GM18498 (cell line): Measurements from ENCODE around the gene TAF4B.
"Not testable (repeated sequence)": the region's sequence is repeated elsewhere in the genome, so short reads cannot be mapped to it uniquely, and the experiment has no call there.

ENCODE experiments used
- ATAC-seq: cut with Tn5 transposase; IDR thresholded peaks from one replicate; pipeline ENCODE4 v1.9.1; 2021; ENCODE audit warnings: mild to moderate bottlenecking, moderate library complexity; ENCODE audit not compliant: unreplicated experiment

Gene TAF4B

DNA sequence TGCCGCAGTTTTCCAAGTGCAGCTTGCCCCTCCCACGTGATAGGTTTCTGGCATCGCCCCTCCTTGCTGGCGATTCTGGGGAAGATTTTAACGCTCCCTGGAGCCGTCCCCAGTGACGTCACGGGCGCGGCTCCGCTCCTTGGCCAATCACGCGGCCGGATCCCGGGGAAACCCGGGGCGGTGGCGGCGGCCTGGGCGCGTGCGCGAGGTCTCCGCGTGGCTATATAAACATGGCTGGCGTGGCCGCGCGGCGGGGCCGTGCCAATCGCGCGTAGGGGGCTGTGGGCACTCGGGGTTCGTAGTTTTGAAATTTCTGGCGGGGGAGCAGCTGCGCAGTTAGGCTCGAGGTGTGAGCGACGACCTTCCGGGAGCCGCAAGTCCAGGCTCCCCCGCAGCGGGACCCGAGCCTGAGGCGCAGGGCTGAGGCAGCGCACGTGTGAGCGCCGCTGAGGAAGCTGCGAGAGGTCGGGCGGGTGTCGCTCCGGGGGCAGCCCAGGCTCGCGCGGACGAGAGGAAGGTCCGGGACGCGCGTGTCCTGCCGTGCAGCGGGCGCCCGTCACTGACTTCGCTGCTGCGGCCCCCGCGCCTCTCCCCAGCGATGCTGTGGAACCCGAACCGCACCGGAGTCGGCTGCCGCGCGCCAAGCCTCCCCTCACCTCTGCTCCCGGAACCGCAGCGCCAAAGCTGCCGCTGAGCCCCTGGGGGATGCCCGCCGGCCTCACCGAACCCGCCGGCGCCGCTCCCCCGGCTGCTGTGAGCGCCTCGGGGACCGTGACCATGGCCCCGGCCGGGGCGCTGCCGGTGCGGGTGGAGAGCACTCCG, at the start of gene TAF4B:
Gene TAF4B, plus strand, starts transcription at position 217 of the 822 bp plus-strand sequence. Its CDS starts 489 bp downstream, at position 706.
- ATAC-seq = peak; percentile 89

DNA sequence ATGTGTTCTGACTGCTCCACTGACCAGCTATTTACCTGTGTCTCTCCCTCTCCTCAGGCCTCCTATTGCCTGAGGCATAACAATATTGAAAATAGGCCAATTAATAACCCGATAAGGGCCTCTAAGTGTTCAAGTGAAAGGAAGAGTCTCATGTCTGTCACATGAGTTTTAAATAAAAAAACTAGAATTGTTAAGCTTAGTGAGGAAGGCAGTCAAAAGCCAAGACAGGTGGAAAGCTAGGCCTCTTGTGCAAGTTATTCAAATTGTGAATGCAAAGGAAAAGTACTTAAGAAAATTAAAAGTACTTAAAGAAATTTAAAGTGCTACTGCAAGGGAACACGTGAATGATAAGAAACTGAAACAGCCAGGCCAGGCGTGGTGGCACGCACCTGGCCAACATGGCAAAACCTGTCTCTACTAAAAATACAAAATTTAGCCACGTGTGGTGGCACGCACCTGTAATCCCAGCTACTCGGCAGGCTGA, 44.9 kb upstream of the TAF4B start:
- ATAC-seq = peak; percentile 71

DNA sequence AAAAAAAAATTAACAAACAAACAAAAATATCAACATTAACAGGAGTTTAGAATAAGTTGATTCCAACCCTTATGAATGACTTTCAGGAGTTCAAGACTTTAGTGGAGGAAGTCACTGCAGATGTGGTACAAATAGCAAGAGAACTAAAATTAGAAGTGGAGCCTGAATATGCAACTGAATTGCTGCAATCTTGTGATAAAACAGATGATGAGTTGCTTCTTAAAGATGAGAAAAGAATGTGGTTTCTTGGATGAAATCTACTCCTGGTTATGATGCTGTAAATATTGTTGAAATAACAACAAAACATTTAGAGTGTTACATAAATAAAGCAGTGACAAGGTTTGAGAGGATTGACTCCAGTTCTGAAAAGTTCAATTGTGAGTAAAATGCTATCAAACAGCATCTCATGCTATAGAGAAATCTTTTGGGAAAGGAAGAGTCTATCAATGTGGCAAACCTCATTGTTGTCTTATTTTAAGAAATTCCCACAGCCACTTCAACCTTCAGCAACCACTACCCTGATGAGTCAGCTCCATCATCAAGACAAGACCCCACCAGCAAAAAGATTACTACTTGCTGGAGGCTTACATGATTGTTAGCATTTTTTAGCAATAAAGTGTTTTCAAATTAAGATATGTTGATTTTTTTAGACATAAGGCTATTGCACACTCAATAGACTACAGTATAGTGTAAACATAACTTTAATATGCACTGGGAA, 42.7 kb upstream of the TAF4B start:
- ATAC-seq = no peak

DNA sequence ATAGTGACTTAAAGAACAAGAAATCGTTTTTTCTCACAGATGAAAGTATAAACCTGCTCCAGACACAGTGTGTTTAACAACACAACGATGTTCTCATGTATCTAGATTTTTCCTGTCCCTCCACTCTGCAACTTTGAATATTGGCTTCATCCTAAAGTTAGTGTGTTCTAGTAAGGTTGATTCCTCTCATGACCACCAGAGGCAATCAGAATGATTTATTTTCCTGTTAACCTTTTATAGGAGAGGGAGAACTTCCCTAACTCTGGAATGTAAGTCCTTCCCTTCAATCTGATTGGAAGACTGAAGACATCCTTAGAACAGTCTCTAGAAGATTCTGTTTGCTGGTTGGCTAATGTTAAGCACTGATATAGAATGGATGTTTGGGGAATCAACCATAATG, 41.0 kb upstream of the TAF4B start:
- ATAC-seq = no peak

DNA sequence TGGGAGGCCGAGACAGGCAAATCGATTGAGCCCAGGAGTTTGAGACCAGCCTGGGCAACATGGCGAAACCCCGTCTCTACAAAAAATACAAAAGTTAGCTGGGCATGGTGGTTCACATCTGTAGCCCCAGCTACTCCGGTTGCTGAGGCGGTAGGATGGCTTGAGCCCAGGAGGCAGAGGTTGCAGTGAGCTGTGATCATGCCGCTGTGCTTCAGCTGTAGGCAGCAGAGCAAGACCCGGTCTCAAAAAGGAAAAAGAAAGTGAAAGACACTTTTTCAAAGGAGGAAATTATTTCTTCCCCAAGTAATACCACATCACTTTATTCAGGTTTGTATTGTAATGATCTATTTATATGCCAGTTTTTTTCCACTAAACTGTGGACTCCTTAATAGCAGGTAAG, 35.7 kb upstream of the TAF4B start:
- peak; percentile 86 for ATAC-seq

- no peak for ATAC-seq
Observed at GRCh38 chr18:26192233-26192632, 34.0 kb upstream of the TAF4B start.

DNA sequence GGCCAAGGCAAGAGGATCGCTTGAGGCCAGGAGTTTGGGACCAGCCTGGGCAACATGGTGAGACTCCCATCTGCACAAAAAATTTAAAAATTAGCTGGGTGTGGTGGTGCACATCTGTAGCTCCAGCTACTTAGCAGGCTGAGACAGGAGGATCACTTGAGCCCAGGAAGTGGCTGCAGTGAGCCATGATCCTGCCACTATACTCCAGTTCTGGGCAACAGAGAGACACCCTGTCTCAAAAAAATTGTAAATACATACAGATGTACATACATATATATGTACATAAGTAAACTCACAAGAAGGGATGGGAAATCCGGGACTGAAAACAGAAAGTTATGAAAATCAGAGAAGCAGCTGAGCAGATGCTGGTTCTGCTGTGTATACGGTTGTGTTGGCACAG, 29.6 kb upstream of the TAF4B start:
- no peak for ATAC-seq

GRCh38 chr18:26202001-26202400, 24.2 kb upstream of the TAF4B start:
- ATAC-seq = not testable (repeated sequence)

DNA sequence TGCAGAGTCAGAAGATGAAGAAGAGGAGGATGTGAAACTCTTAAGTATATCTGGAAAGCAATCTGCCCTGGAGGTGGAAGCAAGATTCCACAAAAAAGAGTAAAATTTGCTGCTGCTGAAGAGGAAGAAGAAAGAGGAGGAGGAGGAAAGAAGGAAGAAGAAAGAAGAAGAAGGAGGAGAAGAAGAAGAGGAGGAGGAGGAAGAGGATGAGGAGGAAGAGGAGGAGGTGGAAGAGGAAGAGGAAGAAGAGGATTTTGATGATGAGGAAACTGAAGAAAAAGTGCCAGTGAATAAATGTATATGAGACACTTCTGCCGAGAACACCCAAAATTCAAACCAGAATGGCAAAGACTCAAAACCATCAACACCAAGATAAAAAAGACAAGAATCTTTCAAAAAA, 20.9 kb upstream of the TAF4B start:
- ATAC-seq = no peak

GRCh38 chr18:26206488-26206887, 19.8 kb upstream of the TAF4B start:
- no peak for ATAC-seq

DNA sequence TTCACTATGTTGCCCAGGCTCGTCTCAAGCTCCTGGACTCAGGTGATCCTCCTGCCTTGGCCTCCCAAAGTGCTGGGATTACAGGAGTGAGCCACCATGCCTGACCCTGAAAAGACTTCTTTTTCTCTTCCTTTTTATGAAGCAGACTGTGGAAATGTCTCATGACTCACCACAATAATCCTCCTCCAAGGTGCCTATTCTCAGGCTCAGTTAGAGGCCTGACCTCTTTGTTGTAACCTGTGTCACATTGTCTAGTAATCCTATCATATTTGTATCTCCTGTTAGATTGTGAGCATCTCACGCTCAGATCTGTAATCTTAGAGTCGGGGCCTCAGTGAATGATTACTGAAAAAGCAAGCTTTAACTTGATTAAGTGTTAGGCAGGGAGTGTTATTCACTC, 18.3 kb upstream of the TAF4B start:
- no peak for ATAC-seq

DNA sequence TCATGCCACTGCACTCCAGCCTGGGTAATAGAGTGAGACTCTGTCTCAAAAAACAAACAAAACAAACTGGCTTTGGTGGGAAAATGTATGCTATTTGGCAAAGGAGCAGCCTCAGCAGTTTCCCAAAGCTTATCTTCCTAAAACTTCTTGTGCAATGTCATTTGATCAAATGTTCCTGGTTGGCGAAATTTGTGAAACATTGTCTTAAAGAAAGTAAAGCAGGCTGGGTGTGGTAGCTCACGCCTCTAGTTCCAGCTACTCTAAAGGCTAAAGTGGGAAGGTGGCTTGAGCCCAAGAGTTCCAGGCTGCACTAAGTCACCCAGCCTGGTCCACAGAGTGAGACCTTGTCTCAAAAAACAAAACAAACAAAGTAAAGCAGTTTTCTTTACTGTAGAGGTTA, 17.3 kb upstream of the TAF4B start:
- ATAC-seq = no peak

DNA sequence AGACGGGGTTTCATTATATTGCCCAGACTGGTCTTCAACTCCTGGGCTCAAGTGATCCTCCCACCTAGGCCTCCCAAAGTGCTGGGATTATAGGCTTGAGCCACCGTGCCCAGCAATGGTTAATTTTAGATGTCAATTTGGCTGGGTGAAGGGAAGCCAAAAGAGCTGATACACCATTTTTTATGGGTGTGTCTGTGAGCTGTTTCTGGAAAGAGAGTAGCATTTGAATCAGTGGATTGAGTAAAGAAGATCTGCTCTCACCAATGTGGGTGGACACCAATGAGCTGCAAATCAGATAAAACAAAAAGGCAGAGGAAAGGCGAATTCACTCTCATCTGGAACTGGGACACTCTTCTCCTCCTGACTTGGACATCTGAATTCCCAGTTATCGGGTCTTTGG, 16.1 kb upstream of the TAF4B start:
- no peak for ATAC-seq

DNA sequence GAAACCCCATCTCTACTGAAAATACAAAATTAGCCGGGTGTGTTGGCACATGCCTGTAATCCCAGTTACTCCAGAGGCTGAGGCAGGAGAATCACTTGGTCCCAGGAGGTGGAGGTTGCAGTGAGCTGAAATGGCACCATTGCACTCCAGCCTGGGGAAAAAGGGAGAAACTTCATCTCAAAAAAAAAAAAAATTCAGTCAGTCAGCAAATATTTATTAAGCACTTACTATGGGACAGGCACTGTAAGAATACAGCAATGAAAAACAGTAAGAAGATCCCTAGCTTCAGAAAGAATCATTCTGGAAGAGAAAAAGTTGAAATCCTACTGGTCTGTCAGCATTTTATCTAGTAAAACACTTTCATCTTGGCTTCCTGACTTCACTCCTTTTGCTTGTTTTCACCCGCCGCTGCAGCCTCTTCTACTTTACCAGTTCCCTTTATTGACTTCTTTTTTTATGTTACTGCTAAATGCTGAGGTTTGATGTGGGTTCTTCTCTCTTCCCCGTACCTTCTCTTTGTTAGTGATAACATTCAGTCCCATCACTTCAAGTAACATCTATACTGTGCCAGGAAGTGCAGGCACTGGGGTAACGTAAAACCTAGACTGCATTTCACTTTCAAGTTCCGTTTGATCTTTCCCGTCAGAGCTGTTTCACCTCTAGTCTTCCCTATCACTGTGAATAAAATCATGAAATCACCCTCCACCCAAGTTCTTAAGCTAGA, 10.8 kb upstream of the TAF4B start:
- peak; percentile 93 for ATAC-seq

DNA sequence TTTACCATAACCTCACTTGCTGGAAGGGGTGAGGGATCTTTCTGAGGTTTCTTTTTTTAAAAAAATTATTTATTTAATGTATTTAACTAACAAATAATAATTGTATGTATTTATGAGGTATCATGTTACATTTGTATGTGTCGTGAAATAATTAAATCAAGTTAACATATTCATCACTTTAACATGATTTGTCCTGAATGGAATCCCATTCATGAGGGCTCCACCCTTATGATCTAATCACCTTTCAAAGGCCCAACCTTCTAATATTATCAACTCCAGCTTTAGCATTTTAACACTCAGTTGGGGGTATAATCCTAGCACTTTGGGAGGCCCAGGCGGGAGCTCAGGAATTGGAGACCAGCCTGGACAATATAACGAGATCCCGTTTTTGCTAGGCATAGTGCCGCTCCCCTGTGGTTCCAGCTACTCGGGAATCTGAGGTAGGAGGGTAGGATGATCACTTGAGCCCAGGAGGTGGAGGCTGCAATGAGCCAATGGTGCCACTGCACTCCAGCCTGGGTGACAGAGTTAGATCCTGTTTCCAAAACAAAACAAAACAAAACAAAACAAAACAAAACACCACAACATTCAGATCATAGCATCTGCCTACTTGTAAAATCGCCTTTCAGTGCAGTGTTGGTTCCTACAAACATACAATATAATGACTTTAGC, 1.1 kb upstream of the TAF4B start:
- ATAC-seq = no peak

DNA sequence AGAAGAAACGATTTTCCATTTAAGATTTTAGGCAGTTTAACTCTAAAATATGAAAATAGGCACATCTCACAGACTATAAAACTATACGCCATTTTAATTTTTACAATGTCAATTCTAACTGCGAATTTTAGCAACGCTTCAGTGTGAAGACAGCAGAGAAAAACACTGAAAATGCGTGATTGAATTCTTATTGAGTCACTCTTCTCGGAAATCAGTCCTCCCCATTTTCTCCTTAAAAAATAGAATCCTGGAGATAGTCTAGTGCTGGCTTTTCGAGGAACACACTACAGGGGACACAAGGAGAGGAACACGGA, 373 bp upstream of the TAF4B start:
- ATAC-seq = no peak

DNA sequence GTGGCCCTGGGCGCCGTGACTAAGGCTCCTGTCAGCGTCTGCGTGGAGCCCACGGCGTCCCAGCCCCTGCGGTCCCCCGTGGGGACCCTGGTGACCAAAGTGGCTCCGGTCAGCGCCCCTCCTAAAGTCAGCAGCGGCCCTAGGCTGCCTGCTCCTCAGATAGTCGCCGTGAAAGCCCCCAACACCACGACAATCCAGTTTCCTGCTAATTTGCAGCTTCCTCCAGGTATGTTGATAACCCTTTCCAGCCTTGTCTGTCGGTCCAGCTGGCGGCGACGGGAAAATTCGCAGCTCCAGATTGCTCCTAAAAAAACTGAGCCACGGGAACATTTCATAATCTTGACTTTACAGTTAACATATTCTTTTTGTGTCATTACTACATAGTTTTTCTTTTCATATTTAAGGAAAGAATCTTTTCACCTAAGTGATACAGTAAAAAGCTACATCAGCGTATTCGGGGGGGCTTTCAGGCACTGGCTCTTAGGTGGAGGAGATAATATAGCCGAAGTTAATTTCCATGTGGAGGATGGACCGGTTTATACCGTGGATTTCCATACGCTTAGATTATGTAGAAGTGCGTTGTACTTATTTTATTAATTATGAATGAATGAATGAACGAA, 916 bp downstream of the TAF4B start:
- ATAC-seq = no peak

DNA sequence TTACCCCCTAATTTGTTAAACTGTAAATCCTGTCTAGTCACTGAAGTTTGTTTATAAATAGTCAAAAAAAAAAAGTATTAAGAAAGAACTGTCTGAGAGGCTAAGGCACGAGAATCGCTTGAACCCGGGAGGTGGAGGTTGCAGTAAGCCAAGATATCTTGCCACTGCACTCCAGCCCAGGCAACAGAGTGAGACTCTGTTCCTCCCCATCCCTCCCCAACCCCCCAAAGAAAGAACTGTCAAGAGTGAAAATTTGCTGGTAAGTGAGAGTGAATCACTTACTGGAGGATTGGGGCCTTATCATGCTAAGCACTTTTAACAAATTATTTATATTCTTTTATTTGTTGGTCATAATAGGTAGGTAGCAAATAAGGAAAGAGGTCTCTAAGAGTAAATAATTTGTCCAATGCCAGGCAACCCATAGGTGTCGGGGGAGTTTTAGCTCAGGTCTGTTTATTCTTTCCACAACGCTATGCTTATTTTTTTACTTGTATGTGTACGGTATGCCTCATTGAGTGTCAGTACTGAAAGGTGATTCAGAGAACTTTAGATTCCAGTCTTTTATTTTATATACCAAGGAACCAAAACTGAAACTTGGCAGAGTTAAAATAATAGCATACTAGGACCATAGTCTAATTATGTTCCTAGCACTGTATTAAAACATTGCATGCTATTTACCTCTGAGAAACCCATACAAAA, 2.5 kb downstream of the TAF4B start:
- ATAC-seq = no peak

- ATAC-seq = no peak
Observed at GRCh38 chr18:26230497-26230896, 4.3 kb downstream of the TAF4B start.

DNA sequence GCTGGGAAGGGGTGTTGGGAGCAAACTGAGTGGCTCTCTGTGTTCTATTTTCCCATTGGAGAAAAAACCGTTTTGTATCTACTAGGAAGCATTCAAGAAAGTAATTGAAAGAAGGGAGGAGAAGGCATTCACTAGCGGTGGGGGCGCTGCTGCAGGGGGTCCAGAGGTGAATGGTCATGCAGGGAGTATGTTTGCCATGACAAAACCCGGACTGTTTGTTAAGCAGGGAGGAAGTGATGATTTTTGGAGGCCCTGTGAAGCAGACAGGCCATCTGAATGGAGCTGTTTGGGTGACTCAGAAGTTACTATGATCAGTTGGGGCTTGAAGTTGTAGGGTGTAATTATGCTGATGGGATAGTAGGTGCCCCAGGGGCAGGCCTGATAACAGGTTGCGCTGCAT, 7.0 kb downstream of the TAF4B start:
- ATAC-seq = no peak
